IPS-15b (cell line): ENCODE results near the gene MPL.

Experiments used
- H3K27me3 ChIP-seq: one replicate; pipeline ENCODE4 v1.6.1; 2013; ENCODE audit warnings: low read length; ENCODE audit not compliant: control insufficient read depth, insufficient read depth
- H3K36me3 ChIP-seq: one replicate; pipeline ENCODE4 v1.6.1; 2013; ENCODE audit warnings: low read length; ENCODE audit not compliant: control insufficient read depth, insufficient read depth
- H3K4me1 ChIP-seq: one replicate; pipeline ENCODE4 v1.6.1; 2013; ENCODE audit warnings: mild to moderate bottlenecking, low read length; ENCODE audit not compliant: control insufficient read depth, insufficient read depth
- H3K4me3 ChIP-seq: one replicate; pipeline ENCODE4 v1.5.1; 2013; ENCODE audit warnings: low read depth, low read length
- H3K9ac ChIP-seq: one replicate; pipeline ENCODE4 v1.6.1; 2013; ENCODE audit warnings: low read depth, mild to moderate bottlenecking, low read length
- H3K9me3 ChIP-seq: one replicate; pipeline ENCODE4 v1.6.1; 2013; ENCODE audit warnings: mild to moderate bottlenecking, low read length; ENCODE audit not compliant: control insufficient read depth, insufficient read depth

MPL gene

GRCh38 chr1:43300378-43301094, 37.1 kb upstream of the MPL start, which contains the start of gene TIE1:
Gene TIE1 (plus strand): TSS chr1:43300982. CDS start chr1:43301072, 90 bp downstream.
- Histone ChIP-seq H3K4me1 (peaks cover 15% of the 10 kb centered on the region), H3K27me3 (no peaks in the 10 kb centered on the region), H3K36me3 (no peaks in the 10 kb centered on the region), H3K4me3 (no peak within 1 kb of the TSS), H3K9me3 (no peaks in the 10 kb centered on the region), H3K9ac (no peak within 1 kb of the TSS)

DNA sequence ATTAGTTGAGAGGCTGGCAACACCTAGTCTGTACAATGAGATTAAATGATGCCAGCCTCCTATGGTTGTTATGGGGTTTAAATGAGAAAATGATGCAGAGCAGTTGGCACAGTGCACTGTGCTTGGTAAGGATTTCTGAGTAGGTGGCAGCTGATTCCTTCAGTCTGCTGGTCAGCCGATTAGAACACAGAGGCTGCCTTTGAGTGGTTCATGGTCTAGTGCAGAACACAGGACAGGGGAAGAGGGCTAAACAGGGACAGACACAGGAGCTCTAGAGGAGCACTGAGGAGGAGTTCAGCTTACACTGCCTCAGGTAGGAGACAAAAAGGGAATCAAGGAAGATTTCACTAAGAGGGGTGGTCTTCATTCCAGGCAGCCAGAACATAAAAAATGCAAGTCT, 35.4 kb upstream of the MPL start:
- Histone ChIP-seq H3K4me3 (no peak overlapping the region), H3K4me1 (peaks cover 6% of the 10 kb centered on the region), H3K36me3 (no peaks in the 10 kb centered on the region), H3K9ac (no peak overlapping the region), H3K9me3 (no peaks in the 10 kb centered on the region), H3K27me3 (no peaks in the 10 kb centered on the region)

- H3K4me1 ChIP-seq = peaks cover 6% of the 10 kb centered on the region
- H3K4me3 ChIP-seq = no peak overlapping the region
- no peaks in the 10 kb centered on the region for H3K27me3 ChIP-seq
- H3K9me3 ChIP-seq = no peaks in the 10 kb centered on the region
- H3K36me3 ChIP-seq = no peaks in the 10 kb centered on the region
- no peak overlapping the region for H3K9ac ChIP-seq
Observed at GRCh38 chr1:43302721-43303470, 34.7 kb upstream of the MPL start.

GRCh38 chr1:43303471-43304313, 33.9 kb upstream of the MPL start:
- Histone ChIP-seq H3K9ac (no peak overlapping the region), H3K4me3 (no peak overlapping the region), H3K27me3 (no peaks in the 10 kb centered on the region), H3K4me1 (peaks cover 6% of the 10 kb centered on the region), H3K9me3 (no peaks in the 10 kb centered on the region), H3K36me3 (no peaks in the 10 kb centered on the region)

DNA sequence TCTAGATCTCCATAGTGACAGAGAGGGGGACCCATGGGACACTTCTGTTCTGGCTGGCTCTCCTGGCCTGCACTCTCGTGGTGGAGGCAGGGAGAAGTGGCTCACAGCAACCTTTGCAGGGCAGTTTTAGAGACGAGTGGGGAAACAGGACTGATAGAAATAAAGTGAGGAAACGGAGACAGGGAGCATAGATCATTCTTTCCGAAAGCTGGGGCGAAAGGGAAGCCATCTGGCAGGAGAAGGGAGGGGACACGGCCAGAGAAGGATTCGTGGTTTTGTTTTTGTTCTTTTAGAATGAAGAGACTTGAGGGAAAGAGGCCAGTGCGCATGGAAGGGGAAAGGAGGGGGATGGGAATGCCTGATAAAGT, 33.3 kb upstream of the MPL start:
- no peak overlapping the region for H3K4me3 ChIP-seq
- no peaks in the 10 kb centered on the region for H3K9me3 ChIP-seq
- H3K4me1 ChIP-seq = peaks cover 3% of the 10 kb centered on the region
- H3K9ac ChIP-seq = no peak overlapping the region
- H3K27me3 ChIP-seq = no peaks in the 10 kb centered on the region
- H3K36me3 ChIP-seq = no peaks in the 10 kb centered on the region

GRCh38 chr1:43304771-43305300, 32.8 kb upstream of the MPL start:
- no peaks in the 10 kb centered on the region for H3K9me3 ChIP-seq
- no peak overlapping the region for H3K4me3 ChIP-seq

DNA sequence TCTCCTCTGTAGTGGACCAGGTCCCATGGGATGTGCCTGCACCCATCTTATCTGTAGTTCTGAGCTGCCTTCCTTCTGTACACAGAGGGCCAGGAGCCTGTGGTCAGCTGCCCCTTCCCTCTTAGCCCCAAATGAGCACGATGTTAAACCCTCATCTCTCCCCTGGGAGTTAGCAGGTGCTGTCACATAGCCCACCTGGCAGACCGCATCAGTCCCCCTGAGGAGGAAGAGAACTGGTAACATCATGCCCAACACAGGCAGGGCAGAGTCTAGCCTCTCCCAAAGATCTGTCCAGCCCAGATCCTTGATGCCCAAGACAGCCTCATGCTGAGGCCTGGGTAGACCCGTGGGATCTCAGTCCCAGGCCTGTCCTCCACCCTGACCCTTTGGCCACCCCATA, 32.2 kb upstream of the MPL start:
- Histone ChIP-seq H3K4me3 (no peak overlapping the region), H3K36me3 (no peaks in the 10 kb centered on the region)

More at GRCh38 chr1:43304771-43305300, 32.8 kb upstream of the MPL start:
- Histone ChIP-seq H3K36me3 (no peaks in the 10 kb centered on the region), H3K27me3 (no peaks in the 10 kb centered on the region), H3K9ac (no peak overlapping the region), H3K4me1 (no peaks in the 10 kb centered on the region)

DNA sequence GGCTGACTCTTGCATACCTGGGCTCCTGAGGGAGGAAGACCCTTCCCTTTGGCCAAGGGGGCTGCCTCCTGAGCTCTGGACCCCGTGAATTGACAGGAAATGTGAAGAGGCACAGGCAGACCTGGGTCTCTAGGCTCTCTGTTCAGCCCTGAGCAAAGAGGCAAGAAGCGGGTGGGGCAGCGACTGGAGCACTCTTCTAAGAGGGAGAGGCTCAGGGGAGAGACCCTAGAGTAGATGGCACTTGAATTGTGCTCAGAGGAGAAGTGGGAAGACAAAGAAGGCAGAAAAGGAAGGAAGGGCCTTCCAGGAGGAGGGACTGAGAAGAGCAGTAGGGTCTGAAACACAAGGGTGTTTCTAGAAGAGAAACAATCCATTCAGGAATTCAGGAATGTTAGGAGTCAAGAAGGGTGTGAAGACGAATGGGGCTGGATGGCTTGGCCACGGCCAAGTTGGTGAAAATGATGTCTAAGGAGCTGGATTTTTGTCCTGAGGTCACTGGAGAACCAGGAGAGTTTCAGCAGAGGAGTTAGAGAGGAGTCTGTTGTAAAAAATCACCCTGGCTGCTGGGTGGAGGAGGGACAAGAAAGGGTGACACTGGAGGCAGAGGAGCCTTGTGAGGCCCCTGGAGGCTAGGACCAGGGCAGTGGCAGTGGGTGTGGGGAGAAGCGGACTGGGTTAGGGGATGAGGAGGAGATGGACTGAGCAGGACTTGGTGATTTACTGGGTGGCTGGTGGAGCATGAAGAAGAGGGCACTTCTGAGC, 31.5 kb upstream of the MPL start:
- no peaks in the 10 kb centered on the region for H3K9me3 ChIP-seq
- H3K4me3 ChIP-seq = no peak overlapping the region
- H3K4me1 ChIP-seq = no peaks in the 10 kb centered on the region
- H3K36me3 ChIP-seq = no peaks in the 10 kb centered on the region
- H3K9ac ChIP-seq = no peak overlapping the region
- H3K27me3 ChIP-seq = no peaks in the 10 kb centered on the region

More for the DNA sequence above, 32.2 kb upstream of the MPL start:
- Histone ChIP-seq H3K9me3 (no peaks in the 10 kb centered on the region), H3K27me3 (no peaks in the 10 kb centered on the region), H3K9ac (no peak overlapping the region), H3K4me1 (no peaks in the 10 kb centered on the region)

DNA sequence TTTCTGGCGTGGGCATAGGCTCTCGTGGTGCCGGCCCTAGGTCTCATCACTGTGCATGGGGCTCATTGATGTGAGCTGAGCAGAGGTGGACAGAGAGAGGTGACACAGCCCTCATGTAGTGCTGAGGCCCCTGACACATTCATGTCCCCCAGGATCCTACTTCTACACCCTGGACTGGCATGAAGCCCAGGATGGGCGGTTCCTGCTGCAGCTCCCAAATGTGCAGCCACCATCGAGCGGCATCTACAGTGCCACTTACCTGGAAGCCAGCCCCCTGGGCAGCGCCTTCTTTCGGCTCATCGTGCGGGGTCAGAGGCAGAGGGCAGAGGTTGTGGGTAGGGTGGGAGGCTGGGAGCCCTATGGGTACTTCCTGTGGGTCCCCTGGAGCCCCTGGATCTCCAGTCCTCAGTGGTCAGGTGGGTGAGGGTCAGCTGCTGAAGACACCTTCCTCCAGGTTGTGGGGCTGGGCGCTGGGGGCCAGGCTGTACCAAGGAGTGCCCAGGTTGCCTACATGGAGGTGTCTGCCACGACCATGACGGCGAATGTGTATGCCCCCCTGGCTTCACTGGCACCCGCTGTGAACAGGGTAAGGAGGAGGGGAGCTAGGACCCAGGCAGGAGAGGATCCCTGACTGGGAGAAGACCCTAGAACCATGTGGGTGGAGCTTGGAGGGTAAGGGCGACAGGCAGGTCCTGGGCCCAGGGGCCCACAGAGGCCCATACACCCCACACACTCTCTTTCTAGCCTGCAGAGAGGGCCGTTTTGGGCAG, 30.7 kb upstream of the MPL start:
- no peaks in the 10 kb centered on the region for H3K4me1 ChIP-seq
- no peaks in the 10 kb centered on the region for H3K9me3 ChIP-seq
- no peak overlapping the region for H3K4me3 ChIP-seq
- H3K9ac ChIP-seq = no peak overlapping the region
- H3K27me3 ChIP-seq = no peaks in the 10 kb centered on the region
- no peaks in the 10 kb centered on the region for H3K36me3 ChIP-seq

GRCh38 chr1:43307458-43308158, 30.0 kb upstream of the MPL start:
- Histone ChIP-seq H3K9me3 (no peaks in the 10 kb centered on the region), H3K9ac (no peak overlapping the region), H3K27me3 (no peaks in the 10 kb centered on the region), H3K36me3 (no peaks in the 10 kb centered on the region), H3K4me3 (no peak overlapping the region), H3K4me1 (no peaks in the 10 kb centered on the region)
